GM18951 (cell line): ENCODE results near the gene NPC1L1.
"Not testable (repeated sequence)": the region's sequence is repeated elsewhere in the genome, so short reads cannot be mapped to it uniquely, and the experiment has no call there.

Source experiments
- POLR2A ChIP-seq: IDR thresholded peaks from 4 replicates; pipeline ENCODE4 v1.6.1; 2011; ENCODE audit warnings: mild to moderate bottlenecking; ENCODE audit not compliant: insufficient read length, insufficient read depth; ENCODE audit errors: extremely low read depth
- in situ Hi-C: fragments of 300-500 bp; cut with MboI; formaldehyde crosslinking; loops from one replicate; pipeline ENCODE4 v1.12.0; 2022; ENCODE audit warnings: low sequenced_read_pairs, mixed read lengths, inconsistent platforms; ENCODE audit not compliant: unreplicated experiment

NPC1L1 gene

GRCh38 chr7:44572771-44573170, 31.6 kb upstream of the NPC1L1 start:
- in situ Hi-C loops = no loop called here
- TF ChIP-seq POLR2A = no peak

GRCh38 chr7:44569959-44570358, 28.8 kb upstream of the NPC1L1 start:
- TF ChIP-seq POLR2A = no peak
- in situ Hi-C loops = no loop called here

GRCh38 chr7:44568771-44569560, 27.8 kb upstream of the NPC1L1 start:
- in situ Hi-C loops = no loop called here
- TF ChIP-seq POLR2A = no peak

- no peak for TF ChIP-seq POLR2A
These were observed 26.8 kb upstream of the NPC1L1 start for GRCh38 chr7:44567884-44568283.

GRCh38 chr7:44566680-44567079, 25.6 kb upstream of the NPC1L1 start:
- in situ Hi-C loops = no loop called here
- no peak for TF ChIP-seq POLR2A

More at GRCh38 chr7:44567884-44568283, 26.8 kb upstream of the NPC1L1 start:
- in situ Hi-C loops = no loop called here

GRCh38 chr7:44565795-44566559, 24.8 kb upstream of the NPC1L1 start:
- in situ Hi-C loops = no loop called here
- no peak for TF ChIP-seq POLR2A

- in situ Hi-C loops = no loop called here
- no peak for TF ChIP-seq POLR2A
These were observed 24.1 kb upstream of the NPC1L1 start for GRCh38 chr7:44565097-44565794.

- in situ Hi-C loops = no loop called here
- TF ChIP-seq POLR2A = no peak
These were observed 23.5 kb upstream of the NPC1L1 start for GRCh38 chr7:44564606-44565005.

- TF ChIP-seq POLR2A = no peak
- in situ Hi-C loops = no loop called here
These were observed 22.1 kb upstream of the NPC1L1 start for GRCh38 chr7:44563171-44563679.

GRCh38 chr7:44562622-44562962, 21.5 kb upstream of the NPC1L1 start:
- in situ Hi-C loops = not testable (repeated sequence)

- TF ChIP-seq POLR2A = no peak
- in situ Hi-C loops = no loop called here
These were observed 21.0 kb upstream of the NPC1L1 start for GRCh38 chr7:44561962-44562621.

GRCh38 chr7:44561481-44561880, 20.4 kb upstream of the NPC1L1 start:
- in situ Hi-C loops = no loop called here
- no peak for TF ChIP-seq POLR2A

- in situ Hi-C loops = no loop called here
- no peak for TF ChIP-seq POLR2A
These were observed 18.4 kb upstream of the NPC1L1 start for GRCh38 chr7:44559485-44559884.
